ENCODE data around the gene TSKU.
A peak's percentile ranks its signal among the peaks of the same experiment; 100 is the strongest.
"Not testable (repeated sequence)": the region's sequence is repeated elsewhere in the genome, so short reads cannot be mapped to it uniquely, and the experiment has no call there.

TSKU gene, protein sequence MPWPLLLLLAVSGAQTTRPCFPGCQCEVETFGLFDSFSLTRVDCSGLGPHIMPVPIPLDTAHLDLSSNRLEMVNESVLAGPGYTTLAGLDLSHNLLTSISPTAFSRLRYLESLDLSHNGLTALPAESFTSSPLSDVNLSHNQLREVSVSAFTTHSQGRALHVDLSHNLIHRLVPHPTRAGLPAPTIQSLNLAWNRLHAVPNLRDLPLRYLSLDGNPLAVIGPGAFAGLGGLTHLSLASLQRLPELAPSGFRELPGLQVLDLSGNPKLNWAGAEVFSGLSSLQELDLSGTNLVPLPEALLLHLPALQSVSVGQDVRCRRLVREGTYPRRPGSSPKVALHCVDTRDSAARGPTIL

DNA sequence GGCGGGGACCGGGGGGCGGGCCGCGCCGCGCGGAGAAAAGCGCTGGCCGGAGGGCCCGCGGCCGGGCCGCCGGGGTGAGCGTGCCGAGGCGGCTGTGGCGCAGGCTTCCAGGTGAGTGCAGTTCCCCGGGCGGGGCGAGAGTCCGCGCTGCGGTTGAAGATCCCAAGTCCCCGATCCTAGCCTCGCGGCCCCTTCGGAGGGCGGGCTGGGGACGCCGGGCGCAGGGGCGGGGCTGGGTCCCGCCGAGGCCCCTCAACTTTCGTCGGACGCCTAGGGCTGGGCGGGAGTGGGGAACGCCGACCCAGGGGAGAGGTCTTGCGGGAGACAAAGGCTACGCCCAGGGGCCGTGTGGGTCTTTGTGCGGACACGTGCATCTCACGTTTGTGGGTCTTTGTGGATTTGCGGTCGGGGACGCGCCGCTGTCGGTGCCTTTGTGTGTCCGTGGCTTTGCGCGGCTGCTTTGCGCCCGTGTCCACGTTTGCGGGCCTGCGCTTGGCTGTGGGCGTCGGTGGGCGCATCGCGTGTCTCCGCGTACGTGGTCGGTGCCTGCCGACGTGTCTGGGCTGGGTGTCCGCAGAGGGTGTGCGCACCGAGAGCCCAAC is at the start of gene TSKU:
Gene TSKU (plus strand): TSS at position 63 of the 602 bp plus-strand sequence. CDS start 12,261 bp downstream, outside the sequence.
- Histone ChIP-seq H3K36me3 (ENCODE audit: insufficient read depth, low read length) (no peaks in the 10 kb centered on the region), H3K9me3 (ENCODE audit: control insufficient read depth, insufficient read depth, low read length) (no peaks in the 10 kb centered on the region), H3K4me1 (ENCODE audit: insufficient read depth, low read length) (peaks cover 30% of the 10 kb centered on the region), H3K9ac (ENCODE audit: low read depth, low read length) (peak within 1 kb of the TSS; percentile 92)

DNA sequence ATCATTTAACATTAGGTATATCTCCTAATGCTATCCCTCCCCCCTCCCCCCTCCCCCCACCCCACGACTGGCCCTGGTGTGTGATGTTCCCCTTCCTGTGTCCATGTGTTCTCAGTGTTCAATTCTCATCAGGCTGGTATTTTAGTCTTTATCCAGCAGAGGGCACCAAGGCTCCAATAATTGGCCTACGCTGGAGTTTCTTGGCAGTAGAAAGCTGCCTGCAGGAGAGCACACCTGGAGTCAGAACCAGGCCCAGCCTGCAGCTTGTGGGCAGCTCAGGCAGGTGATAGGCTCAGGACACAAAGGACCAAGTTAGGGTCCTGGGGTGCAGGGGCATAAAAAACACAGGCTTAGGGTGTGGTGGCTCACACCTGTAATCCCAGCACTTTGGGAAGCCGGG is 49.2 kb upstream of the TSKU start:
- H3K4me1 ChIP-seq (ENCODE audit: insufficient read depth, low read length); H3K36me3 ChIP-seq (ENCODE audit: insufficient read depth, low read length); H3K9me3 ChIP-seq (ENCODE audit: control insufficient read depth, insufficient read depth, low read length); H3K9ac ChIP-seq (ENCODE audit: low read depth, low read length): not testable (repeated sequence)

DNA sequence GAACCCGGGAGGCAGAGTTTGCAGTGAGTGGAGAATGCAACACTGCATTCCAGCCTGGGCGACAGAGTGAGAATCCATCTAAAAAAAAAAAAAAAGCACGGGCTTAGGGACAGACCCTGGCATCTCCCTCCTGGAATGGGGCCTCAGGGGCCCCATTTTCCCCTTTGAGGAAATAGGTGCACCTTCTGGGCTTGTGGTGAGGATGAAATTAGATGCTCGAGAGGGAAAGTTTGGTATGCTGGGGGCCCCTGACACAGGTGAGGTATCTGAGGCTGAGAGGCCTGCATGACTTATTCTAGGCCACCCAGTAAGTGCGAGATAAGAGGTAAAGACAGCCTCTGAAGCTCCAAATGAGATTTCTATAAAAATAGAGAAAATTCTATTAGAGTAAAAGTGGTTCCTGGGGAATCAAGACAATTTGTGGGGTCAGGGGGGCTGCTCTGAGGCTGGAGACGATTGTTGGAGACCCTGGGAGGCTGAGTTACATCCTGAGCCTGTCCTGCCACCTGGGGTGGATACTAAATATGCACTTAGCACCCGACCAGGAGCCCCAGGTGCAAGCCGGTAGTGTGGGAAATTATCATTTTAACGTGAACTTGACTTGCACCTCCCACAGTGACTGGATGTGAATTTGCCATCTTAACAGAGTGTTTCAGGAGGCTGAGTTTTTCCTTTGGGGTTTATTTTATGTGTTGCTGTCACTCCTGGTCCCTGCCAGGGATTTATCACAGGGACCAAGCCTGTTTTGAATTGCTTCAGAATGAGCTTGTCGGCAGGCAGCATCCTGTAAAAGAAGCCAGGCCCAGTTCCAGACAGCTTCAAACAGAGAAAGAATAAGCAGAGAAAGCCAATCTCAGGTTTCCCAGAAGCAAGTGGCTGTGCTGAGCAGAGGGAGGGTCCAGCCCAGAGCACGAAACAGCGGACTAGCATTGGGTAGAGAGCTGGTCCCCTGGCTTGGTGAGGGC is 48.4 kb upstream of the TSKU start:
- H3K36me3 ChIP-seq (ENCODE audit: insufficient read depth, low read length), result no peaks in the 10 kb centered on the region
- no peak overlapping the region for H3K9ac ChIP-seq (ENCODE audit: low read depth, low read length)
- H3K4me1 ChIP-seq (ENCODE audit: insufficient read depth, low read length), result peaks cover 5% of the 10 kb centered on the region; the same call in 1 of the 2 replicates
- H3K9me3 ChIP-seq (ENCODE audit: control insufficient read depth, insufficient read depth, low read length), result no peaks in the 10 kb centered on the region

DNA sequence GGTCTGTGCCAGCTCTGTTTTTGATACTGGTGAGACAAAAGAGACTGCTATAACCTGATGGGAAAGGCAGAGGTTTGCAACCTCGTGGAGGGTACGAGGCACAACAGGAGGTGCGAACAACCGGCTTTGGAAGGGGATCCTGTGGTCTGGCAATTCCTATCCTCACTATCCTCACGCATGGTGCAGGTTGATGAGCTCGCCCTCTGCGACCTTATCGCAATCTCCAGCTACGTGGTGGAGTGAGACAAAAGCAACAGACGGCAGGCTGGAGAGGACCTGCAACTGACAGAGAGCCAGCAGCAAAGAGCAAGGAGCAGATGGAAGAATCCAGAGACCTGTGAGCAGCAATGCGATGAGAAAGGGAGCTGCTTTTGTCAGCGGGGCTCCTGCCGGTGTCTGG is 47.3 kb upstream of the TSKU start:
- Histone ChIP-seq H3K9ac (ENCODE audit: low read depth, low read length) (no peak overlapping the region), H3K4me1 (ENCODE audit: insufficient read depth, low read length) (peaks cover 5% of the 10 kb centered on the region; the same call in 1 of the 2 replicates), H3K9me3 (ENCODE audit: control insufficient read depth, insufficient read depth, low read length) (no peaks in the 10 kb centered on the region), H3K36me3 (ENCODE audit: insufficient read depth, low read length) (no peaks in the 10 kb centered on the region)

DNA sequence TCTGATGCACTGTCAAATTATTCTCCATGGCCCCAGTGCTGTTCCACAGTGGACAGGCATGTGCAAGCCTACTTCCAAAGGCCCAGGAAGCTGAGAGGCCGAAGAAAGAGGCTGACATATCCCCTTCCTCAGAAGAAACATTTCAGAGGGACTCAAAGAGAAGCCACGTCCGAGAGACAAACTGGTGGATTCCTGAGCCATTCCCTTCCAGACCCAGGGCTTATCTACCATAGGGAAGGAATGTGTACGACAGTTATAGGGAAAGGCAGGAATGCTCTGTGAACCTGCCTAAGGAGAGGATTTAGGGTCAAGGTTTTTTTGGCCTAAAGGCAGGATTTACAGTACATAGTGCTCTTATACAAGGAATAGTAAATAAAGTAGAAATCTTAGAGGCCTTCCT is 46.9 kb upstream of the TSKU start:
- H3K9ac ChIP-seq (ENCODE audit: low read depth, low read length), result no peak overlapping the region
- no peaks in the 10 kb centered on the region for H3K36me3 ChIP-seq (ENCODE audit: insufficient read depth, low read length)
- H3K9me3 ChIP-seq (ENCODE audit: control insufficient read depth, insufficient read depth, low read length), result no peaks in the 10 kb centered on the region
- H3K4me1 ChIP-seq (ENCODE audit: insufficient read depth, low read length), result peaks cover 5% of the 10 kb centered on the region; the same call in 1 of the 2 replicates

DNA sequence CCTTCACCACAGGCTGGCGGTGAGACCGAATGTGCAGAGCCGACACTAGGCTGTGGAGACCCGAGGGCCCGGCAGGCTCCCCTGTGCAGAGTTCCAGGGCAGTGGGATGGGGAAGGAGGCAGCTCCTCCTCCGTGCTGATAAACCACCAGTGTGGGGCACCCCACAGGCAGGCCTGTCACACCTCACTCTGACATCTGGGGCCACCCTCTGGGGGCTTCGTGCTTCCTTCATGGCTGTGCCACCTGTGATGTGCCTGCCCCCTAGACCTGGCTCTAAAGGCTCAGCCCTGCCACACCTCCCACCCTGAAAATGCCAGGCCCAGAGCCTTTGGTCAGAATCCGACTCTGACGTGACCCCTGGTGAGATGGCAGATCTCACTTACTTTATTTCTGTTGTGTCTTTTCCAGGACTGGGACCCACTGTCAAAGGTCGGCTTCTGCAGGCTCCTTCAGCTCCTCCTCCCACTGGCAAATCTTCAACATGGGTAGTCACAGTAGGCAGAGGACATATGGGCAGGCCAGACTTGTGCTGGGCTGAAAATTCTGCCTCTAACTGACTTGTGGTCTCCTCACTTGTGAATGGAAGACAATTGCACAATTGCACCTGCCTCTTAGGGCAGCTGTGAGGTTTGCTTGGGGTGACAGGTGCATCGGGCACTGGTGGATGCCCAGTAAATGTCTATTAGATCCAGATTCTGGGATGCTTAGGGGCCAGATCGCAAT is 46.2 kb upstream of the TSKU start:
- no peaks in the 10 kb centered on the region for H3K36me3 ChIP-seq (ENCODE audit: insufficient read depth, low read length)
- no peak overlapping the region for H3K9ac ChIP-seq (ENCODE audit: low read depth, low read length)
- no peaks in the 10 kb centered on the region for H3K9me3 ChIP-seq (ENCODE audit: control insufficient read depth, insufficient read depth, low read length)
- peaks cover 5% of the 10 kb centered on the region; the same call in 1 of the 2 replicates for H3K4me1 ChIP-seq (ENCODE audit: insufficient read depth, low read length)

DNA sequence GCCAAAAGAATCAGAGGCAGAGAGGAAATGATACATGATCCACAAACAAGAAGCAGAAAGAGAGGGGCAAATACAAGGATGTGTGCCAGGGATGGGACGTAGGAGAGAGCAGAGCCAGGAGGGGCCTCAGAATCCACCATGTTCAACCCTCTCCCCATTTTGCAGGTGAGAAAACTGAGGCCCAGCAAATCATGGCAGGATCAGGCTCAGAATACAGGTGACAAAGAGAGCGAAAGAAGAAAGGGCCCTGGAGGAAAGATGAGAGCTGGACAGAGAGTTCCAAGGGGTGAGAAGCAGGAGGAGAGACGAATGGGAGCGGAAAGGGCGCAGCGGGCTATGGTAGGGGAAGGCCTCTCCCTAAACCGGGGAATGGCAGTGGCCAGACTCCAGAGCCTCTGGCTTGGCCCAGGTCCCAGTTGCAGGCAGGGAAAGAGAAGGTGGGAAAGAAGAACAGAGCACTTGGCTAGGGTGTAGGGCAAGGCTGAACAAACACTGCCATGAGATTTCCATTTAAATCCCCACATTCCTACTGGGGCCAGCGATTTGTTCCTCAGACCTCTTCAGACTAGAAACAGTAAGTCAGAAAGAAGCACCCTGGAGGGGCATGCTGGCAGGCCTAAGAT is 44.4 kb upstream of the TSKU start:
- Histone ChIP-seq H3K9me3 (ENCODE audit: control insufficient read depth, insufficient read depth, low read length) (no peaks in the 10 kb centered on the region), H3K36me3 (ENCODE audit: insufficient read depth, low read length) (no peaks in the 10 kb centered on the region)

DNA sequence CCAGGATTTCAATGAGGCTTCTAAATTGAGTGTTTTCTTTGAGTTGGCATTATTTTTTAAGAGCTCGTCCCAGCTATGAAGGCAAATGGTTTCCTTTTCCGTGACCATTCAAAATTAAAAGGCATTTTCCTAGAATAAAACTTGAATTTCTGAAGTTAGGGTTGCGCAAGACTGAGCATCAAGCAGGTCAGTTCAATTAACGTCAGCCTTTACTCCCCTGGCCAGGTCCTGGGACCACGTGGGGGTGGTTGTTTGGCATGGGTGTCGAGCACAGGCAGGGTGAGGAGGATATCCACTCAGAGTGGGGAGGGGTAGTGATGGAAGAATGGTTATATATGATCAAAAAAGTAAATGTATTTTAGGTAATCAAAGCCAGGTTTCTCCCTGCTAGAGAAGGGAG is 43.4 kb upstream of the TSKU start:
- no peak overlapping the region for H3K9ac ChIP-seq (ENCODE audit: low read depth, low read length)
- peaks cover 2% of the 10 kb centered on the region; the same call in 1 of the 2 replicates for H3K4me1 ChIP-seq (ENCODE audit: insufficient read depth, low read length)
- H3K36me3 ChIP-seq (ENCODE audit: insufficient read depth, low read length), result no peaks in the 10 kb centered on the region
- H3K9me3 ChIP-seq (ENCODE audit: control insufficient read depth, insufficient read depth, low read length), result no peaks in the 10 kb centered on the region

More for the DNA sequence above, 44.4 kb upstream of the TSKU start:
- no peak overlapping the region for H3K9ac ChIP-seq (ENCODE audit: low read depth, low read length)
- peaks cover 5% of the 10 kb centered on the region; the same call in 1 of the 2 replicates for H3K4me1 ChIP-seq (ENCODE audit: insufficient read depth, low read length)

DNA sequence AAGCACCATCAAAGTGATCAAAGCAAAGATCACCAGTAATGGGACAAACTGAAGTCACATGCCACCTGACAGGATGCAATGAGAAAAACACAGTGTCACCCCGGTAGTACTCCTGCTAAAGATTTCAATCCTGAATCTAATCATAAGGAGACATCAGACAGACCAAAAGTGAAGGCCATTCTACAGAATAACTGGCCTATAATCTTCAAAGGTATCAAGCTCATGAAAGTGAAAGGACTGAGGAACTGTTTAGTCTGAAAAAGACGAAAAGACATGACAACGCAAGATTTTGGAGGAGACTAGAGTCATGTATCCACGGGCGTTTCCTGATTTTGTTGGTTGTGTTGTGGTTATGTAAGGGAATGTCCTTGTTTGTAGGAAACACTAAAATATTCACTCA is 42.4 kb upstream of the TSKU start:
- H3K36me3 ChIP-seq (ENCODE audit: insufficient read depth, low read length), result no peaks in the 10 kb centered on the region
- H3K4me1 ChIP-seq (ENCODE audit: insufficient read depth, low read length), result 0 out of 2 replicates have a peak, but pooled peaks cover 3% of the 10 kb centered on the region
- H3K9me3 ChIP-seq (ENCODE audit: control insufficient read depth, insufficient read depth, low read length), result no peaks in the 10 kb centered on the region
- no peak overlapping the region for H3K9ac ChIP-seq (ENCODE audit: low read depth, low read length)

DNA sequence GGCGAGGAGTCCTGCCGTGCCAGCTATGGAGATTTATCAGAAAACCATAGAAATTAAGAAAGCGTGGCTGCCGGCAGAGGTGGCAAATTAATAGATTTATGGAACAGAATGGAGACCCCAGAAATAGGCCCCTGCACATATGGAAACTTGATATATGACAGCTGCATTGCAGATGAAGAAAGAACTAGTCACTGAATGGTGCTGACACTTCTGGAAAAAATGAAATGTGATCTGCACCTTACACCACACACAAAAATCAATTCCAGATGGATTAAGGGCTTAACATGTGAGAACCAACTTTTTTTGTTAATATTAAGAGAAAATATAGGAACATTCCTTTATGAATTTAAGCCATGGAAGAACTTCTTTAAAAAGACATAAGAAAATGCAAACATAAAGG is 40.3 kb upstream of the TSKU start:
- H3K36me3 ChIP-seq (ENCODE audit: insufficient read depth, low read length), result no peaks in the 10 kb centered on the region
- H3K4me1 ChIP-seq (ENCODE audit: insufficient read depth, low read length), result peaks cover 10% of the 10 kb centered on the region; the same call in 1 of the 2 replicates
- no peaks in the 10 kb centered on the region for H3K9me3 ChIP-seq (ENCODE audit: control insufficient read depth, insufficient read depth, low read length)
- no peak overlapping the region for H3K9ac ChIP-seq (ENCODE audit: low read depth, low read length)

DNA sequence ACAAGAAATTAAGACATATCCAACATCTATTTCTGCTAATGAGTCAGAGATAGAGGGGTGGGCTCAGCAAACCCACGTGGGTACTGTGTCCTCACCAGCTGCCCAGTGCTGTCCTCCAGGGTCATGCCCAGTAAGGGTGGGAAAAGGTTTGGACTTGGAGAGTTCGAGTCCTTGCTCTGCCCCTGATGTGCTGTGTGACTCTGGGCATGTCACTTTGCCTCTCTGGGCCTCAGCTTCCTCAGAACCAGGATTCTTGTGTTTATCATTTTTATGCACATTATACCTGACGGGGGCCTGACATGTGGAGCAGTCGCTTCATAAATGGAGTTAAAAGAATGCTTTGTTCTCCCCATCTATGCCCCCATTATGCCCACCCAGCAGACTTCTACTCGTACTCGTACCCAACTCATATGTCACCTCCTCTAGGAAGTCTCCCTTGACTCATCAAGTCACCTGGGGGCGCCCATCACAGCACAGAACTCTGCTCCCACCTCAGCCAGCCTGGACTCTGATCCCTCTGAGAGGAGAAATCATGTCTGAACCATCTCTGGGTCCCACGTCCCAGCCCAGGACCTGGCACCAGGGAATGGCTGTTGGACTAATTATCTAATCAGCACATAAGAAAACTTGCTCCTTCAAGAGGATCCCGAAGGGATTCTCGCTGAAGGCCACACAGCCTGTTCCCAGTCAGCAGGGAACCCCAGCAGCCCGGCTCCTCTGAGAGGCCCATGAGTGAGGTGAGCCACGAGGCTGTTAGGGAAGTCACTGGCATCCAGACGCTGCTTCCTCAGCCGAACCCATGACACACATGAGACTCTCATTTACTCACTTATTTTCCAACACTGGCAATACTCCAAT is 38.7 kb upstream of the TSKU start:
- peaks cover 10% of the 10 kb centered on the region; the same call in 1 of the 2 replicates for H3K4me1 ChIP-seq (ENCODE audit: insufficient read depth, low read length)
- H3K36me3 ChIP-seq (ENCODE audit: insufficient read depth, low read length), result no peaks in the 10 kb centered on the region
- no peaks in the 10 kb centered on the region for H3K9me3 ChIP-seq (ENCODE audit: control insufficient read depth, insufficient read depth, low read length)
- H3K9ac ChIP-seq (ENCODE audit: low read depth, low read length), result no peak overlapping the region

DNA sequence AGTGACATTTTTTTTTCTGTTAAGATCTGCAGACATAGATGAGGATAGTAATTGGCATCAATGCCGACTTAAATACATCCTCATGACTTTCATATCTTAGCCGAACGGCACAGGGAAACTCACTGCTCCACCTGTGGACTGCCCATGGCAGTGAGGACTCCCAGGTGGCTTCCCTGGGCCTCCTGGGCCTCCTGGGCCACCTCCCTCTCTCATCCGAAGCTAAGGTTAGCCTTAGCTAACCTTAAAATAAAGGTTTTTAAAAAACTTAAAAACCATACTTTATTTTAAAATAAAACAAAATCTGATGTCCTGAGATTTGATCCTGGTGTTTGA is 38.1 kb upstream of the TSKU start:
- Histone ChIP-seq H3K36me3 (ENCODE audit: insufficient read depth, low read length) (no peaks in the 10 kb centered on the region), H3K9me3 (ENCODE audit: control insufficient read depth, insufficient read depth, low read length) (no peaks in the 10 kb centered on the region), H3K4me1 (ENCODE audit: insufficient read depth, low read length) (peaks cover 10% of the 10 kb centered on the region; the same call in 1 of the 2 replicates), H3K9ac (ENCODE audit: low read depth, low read length) (no peak overlapping the region)

Data from ES-I3 (cell line).